Dendritic cell treated with granulocyte-macrophage colony-stimulating factor and Interleukin-4, amounts not matched to agents 40 ng/mL and 50 ng/mL, for 4 days (primary cell): ENCODE results near the gene PROM1.

Experiments used
- H3K27ac Mint-ChIP-seq: one replicate; pipeline ENCODE4 v1.8.0; 2022; ENCODE audit warnings: mild to moderate bottlenecking, mixed read lengths
- H3K27me3 Mint-ChIP-seq: one replicate; pipeline ENCODE4 v1.8.0; 2022; ENCODE audit warnings: mild to moderate bottlenecking, mixed read lengths
- H3K36me3 Mint-ChIP-seq: one replicate; pipeline ENCODE4 v1.8.0; 2022; ENCODE audit warnings: low read depth, mixed read lengths
- H3K4me1 Mint-ChIP-seq: one replicate; pipeline ENCODE4 v1.8.0; 2022; ENCODE audit warnings: low read depth, mixed read lengths
- H3K4me3 Mint-ChIP-seq: one replicate; pipeline ENCODE4 v1.8.0; 2022; ENCODE audit warnings: mild to moderate bottlenecking, moderate library complexity, mixed read lengths
- H3K9me3 Mint-ChIP-seq: one replicate; pipeline ENCODE4 v1.8.0; 2022; ENCODE audit warnings: mixed read lengths
- intact Hi-C: fragments of 100-400 bp; cut with micrococcal nuclease; formaldehyde crosslinking; loops from one replicate; pipeline ENCODE4 v1.15.0; 2022

PROM1 gene

DNA sequence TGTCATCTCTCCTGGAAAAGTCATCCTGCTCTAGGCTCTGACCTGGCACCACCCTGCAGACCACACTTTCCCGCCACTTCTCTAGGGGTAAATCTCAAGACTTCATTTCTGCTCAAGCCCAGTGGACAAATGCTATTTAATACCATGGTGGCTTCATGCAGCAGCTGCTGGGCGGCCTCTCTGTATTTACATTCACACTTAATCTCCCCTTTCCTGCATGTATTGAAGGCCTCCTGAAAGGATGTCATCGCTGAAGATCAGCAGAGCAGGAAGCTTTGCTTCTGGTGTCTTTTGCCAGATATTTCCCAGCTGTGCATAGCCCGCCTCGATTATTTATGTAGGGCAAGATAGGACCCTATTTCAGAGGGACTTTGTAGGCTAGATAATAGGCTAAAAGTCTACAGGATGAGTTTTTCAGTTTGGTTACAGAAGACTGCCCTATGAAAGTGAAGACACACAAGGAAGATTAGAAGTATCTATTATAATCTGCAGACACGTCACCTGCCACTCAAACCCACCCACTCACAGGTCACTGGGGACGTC, 17.2 kb downstream of the PROM1 start:
- no peaks in the 10 kb centered on the region for H3K27me3 Mint-ChIP-seq
- H3K9me3 Mint-ChIP-seq = peaks cover 7% of the 10 kb centered on the region
- H3K27ac Mint-ChIP-seq = no peak overlapping the region
- H3K4me3 Mint-ChIP-seq = no peak overlapping the region
- intact Hi-C loops = no loop called here
- H3K4me1 Mint-ChIP-seq = peaks cover 15% of the 10 kb centered on the region
- no peaks in the 10 kb centered on the region for H3K36me3 Mint-ChIP-seq

DNA sequence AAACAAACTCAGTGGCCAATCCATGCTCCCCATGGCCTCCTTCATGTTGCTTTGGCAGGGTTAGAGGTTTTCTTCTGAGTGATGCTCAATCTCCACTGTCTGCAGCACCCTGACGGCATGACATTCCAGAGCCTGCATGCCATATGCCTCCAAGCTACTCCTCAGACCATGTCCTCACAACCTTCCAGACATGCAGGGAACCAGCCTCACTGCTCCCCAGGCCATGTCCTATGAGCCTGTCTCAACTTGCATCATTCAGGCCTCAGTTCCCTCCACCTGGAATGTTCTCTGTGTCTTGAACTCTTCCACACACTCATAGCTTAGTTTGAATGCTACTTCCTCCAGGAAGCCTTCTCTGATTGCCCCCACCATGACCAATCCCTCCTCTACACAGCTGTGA, 18.8 kb downstream of the PROM1 start:
- Mint-ChIP-seq H3K36me3 (no peaks in the 10 kb centered on the region), H3K27me3 (no peaks in the 10 kb centered on the region), H3K9me3 (peaks cover 7% of the 10 kb centered on the region), H3K4me3 (no peak overlapping the region), H3K4me1 (peaks cover under 1% of the 10 kb centered on the region), H3K27ac (no peak overlapping the region)
- intact Hi-C loops = no loop called here

DNA sequence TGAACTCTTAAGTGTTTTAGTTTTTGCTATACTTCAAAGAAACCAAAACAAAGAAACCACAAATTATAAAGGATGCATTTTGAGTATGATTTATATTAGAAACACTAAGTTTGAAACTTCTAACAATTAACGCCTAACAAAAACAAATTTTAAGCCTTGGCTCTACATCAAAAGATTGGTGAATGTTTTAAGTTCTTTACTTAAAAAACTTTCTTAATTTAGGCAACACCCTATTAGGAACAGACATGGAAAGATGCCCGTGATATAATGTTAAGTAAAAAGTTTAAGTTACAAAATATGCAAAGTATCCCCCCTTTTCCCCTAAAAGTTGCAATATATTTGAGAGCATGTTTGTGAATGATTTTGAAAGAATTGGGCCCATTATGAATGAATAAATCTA, 21.2 kb downstream of the PROM1 start:
- intact Hi-C loops = no loop called here
- Mint-ChIP-seq H3K4me1 (no peaks in the 10 kb centered on the region), H3K27ac (no peak overlapping the region), H3K36me3 (no peaks in the 10 kb centered on the region), H3K4me3 (no peak overlapping the region), H3K9me3 (peaks cover 7% of the 10 kb centered on the region), H3K27me3 (no peaks in the 10 kb centered on the region)

DNA sequence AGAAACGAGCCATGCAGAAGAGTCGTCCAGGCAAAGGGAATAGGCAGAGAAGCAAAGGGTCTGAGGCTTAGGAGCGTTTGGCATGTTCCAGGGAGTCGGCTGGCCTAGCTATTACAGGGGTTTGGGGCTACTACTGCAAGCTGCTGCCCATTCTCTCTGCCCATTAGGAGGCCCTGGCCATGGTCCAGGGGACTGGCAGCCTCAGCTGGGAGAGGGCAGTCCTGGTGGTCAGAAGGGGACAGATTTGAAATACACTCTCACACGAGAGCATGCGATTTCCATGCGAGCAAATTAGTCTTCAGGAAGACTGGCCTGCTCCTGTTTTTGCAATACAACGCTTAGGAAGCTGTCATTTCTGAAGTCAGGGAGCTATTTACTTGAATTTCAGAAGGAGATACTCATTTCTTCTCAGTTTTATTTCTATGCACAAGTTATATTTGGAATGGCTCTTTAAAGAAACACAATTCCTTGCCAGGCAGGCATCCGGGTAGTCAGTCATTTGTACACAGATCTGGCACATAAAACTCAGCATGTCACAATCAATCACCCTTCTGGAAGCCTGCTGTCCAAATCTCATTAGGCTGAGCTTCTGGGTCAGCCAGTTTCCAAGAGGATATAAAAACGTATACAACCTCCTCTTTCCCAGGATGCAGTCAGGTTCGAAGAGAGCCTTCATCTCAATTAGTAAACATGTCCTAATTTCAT, 27.0 kb downstream of the PROM1 start:
- intact Hi-C loops = no loop called here
- no peaks in the 10 kb centered on the region for H3K27me3 Mint-ChIP-seq
- no peak overlapping the region for H3K27ac Mint-ChIP-seq

DNA sequence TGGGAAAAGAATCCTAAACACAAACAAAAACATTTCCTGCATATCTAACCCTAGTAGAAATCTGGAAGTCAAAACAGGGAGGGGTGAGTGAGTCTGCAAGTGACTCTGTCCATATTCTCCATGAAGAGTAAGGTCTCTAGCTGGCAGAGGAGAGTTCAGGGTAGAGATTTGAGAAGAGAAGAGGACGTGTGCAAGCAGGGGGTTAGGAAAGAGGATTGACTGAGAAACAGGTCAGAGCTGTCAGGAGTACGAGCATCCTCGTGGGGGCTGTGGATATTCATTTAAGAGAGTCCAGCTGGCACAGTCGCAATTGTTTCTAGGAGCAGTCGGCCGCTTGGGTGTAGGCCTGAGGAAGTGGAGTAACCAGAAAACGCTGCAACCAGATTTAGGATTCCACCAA, 27.9 kb downstream of the PROM1 start:
- H3K36me3 Mint-ChIP-seq = no peaks in the 10 kb centered on the region
- intact Hi-C loops = no loop called here
- H3K9me3 Mint-ChIP-seq = no peaks in the 10 kb centered on the region
- H3K4me3 Mint-ChIP-seq = no peak overlapping the region
- H3K27ac Mint-ChIP-seq = peak overlapping the region; percentile 37
- no peaks in the 10 kb centered on the region for H3K27me3 Mint-ChIP-seq
- H3K4me1 Mint-ChIP-seq = peaks cover 27% of the 10 kb centered on the region

More for the DNA sequence above, 27.0 kb downstream of the PROM1 start:
- H3K4me3 Mint-ChIP-seq = no peak overlapping the region
- H3K9me3 Mint-ChIP-seq = no peaks in the 10 kb centered on the region
- no peaks in the 10 kb centered on the region for H3K36me3 Mint-ChIP-seq
- peaks cover 27% of the 10 kb centered on the region for H3K4me1 Mint-ChIP-seq

DNA sequence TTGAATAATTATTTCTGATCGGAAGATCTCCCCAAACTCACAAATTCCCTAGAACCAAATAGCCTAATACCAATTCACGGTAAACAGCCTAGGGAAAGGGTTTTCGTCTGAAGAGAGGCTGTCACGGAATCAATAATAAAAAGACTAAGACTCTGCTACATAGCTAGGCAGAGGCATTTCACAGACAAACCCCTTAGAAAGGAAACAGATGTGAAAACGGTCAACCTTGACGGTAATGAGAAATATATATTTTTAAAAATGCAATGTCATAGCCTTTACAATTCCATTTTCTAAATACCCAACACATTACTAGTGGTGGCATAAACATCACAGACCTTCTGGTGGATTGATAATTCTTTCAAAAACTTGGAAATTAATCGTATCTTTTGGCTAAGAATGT, 28.4 kb downstream of the PROM1 start:
- H3K27ac Mint-ChIP-seq = peak overlapping the region; percentile 37
- no peaks in the 10 kb centered on the region for H3K27me3 Mint-ChIP-seq
- H3K4me3 Mint-ChIP-seq = no peak overlapping the region
- H3K4me1 Mint-ChIP-seq = peaks cover 27% of the 10 kb centered on the region
- H3K36me3 Mint-ChIP-seq = no peaks in the 10 kb centered on the region
- intact Hi-C loops = no loop called here
- no peaks in the 10 kb centered on the region for H3K9me3 Mint-ChIP-seq

DNA sequence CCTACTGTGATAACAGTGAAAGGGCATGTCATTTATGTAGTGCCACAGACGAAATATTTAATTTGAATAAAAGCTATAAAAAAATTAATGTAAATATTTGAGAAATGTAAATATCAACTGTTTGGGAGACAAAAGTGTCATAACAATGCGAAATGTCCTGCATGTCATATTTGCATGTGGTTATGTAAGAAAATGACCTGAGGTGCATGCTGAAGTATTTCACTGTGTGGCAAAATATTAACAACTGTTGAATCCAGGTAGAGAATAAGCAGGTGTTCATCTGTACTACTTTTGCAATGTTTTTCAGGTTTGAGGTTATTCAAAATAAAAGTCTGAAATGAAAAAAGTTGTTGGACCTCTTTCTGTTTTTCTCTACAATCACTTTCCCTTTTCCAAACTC, 30.9 kb downstream of the PROM1 start:
- no peaks in the 10 kb centered on the region for H3K36me3 Mint-ChIP-seq
- no peak overlapping the region for H3K4me3 Mint-ChIP-seq
- no peak overlapping the region for H3K27ac Mint-ChIP-seq
- intact Hi-C loops = no loop called here
- H3K27me3 Mint-ChIP-seq = no peaks in the 10 kb centered on the region
- H3K9me3 Mint-ChIP-seq = no peaks in the 10 kb centered on the region
- peaks cover 27% of the 10 kb centered on the region for H3K4me1 Mint-ChIP-seq

DNA sequence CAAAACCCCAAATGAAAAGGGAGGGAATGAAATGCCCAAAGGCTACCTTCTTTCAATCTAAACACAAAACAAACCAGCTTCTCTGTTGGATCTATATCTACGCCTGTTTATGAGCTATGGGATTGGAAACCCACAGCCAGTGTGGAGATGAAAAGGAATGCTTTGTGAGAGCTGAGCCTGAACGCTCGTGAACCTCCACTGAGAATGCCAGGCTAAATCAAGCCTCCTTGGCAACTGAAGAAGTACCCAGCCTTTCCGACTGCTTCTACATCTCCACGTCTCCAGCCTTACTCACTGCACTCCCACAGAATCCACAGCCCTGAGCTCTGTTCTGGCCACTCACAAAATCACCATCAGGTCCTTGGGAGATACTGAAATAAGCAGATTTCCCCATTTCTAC, 31.8 kb downstream of the PROM1 start:
- intact Hi-C loops = no loop called here
- H3K27ac Mint-ChIP-seq = no peak overlapping the region
- peaks cover 22% of the 10 kb centered on the region for H3K4me1 Mint-ChIP-seq
- H3K27me3 Mint-ChIP-seq = no peaks in the 10 kb centered on the region
- no peaks in the 10 kb centered on the region for H3K9me3 Mint-ChIP-seq
- H3K4me3 Mint-ChIP-seq = no peak overlapping the region
- H3K36me3 Mint-ChIP-seq = no peaks in the 10 kb centered on the region

DNA sequence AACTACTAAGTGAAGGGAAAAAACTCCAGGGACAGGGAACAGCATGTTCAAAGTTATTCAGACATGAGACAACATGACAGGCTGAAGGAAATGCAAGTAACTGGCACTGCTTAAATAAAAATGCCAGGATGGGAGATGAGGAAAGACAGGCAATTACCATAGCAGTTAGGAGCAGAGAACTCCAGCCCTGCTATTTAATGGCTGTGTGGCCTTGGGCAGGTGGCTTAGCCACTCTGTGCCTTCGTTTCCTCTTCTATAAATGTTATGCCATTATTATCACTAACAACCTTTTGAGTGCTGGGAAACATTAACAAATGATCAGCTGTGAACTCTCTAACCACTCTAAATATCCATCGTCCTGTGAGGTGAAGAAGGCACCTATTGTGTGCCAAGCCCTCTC, 32.7 kb downstream of the PROM1 start:
- H3K27me3 Mint-ChIP-seq = no peaks in the 10 kb centered on the region
- intact Hi-C loops = no loop called here
- H3K4me1 Mint-ChIP-seq = peaks cover 14% of the 10 kb centered on the region
- no peak overlapping the region for H3K27ac Mint-ChIP-seq
- no peaks in the 10 kb centered on the region for H3K9me3 Mint-ChIP-seq
- no peak overlapping the region for H3K4me3 Mint-ChIP-seq
- no peaks in the 10 kb centered on the region for H3K36me3 Mint-ChIP-seq

DNA sequence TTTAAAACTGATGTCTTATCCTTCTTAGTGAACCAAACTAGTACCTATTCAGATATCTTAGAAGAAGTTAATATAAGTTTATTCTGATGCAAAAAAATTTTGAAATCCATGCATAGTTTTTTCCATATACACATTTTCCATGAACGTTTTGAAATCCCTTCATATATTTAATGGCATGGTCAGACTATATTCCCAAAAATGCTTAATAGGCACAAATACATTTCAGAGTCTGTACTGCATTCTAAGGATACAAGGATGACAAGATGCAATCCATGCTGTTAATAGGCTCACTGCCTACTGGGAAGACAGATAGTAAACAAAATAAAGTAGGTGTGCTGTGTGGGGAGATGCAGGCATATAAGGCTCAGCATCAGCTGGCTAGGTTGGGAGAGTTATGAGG, 33.2 kb downstream of the PROM1 start:
- no peaks in the 10 kb centered on the region for H3K27me3 Mint-ChIP-seq
- H3K27ac Mint-ChIP-seq = no peak overlapping the region
- H3K36me3 Mint-ChIP-seq = no peaks in the 10 kb centered on the region
- H3K4me3 Mint-ChIP-seq = no peak overlapping the region
- H3K9me3 Mint-ChIP-seq = no peaks in the 10 kb centered on the region
- peaks cover 9% of the 10 kb centered on the region for H3K4me1 Mint-ChIP-seq
- intact Hi-C loops = no loop called here

DNA sequence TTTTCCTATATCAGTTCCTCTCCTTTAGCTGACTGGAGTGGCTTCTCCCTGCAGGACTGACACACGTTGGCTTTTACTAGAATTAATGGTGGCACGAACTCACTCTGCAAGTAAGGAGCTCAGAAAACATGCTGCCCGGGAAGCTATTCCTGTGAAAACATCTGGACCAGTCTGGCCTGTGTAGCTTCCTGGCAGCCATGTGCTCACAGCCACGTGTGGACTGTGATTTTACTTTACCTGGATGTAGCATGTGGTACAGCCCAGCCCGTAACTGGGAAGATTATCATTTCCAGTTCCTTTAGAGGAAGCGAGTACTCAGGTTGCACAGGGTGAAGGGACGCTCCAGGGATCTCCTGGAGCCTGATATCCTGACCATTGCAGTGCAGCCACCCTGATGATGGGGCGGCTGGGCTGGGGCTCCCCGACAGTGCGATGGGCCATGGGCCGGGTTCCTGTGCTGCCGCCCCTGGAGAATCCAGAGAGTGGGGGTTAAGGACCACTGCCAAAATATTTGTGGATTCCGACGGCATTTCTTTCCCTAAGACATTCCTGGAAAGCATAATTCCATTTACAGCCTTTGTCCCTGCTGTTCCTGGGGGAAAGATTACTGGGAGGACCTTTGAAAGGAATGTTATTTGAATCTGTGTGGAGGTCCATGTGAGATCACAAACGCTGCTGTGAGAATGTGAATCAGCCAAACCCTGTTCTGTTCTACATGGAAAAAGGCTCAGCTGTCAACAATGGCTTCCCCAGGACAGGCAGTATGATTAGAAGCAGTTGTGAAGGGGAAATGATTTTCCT, 35.0 kb downstream of the PROM1 start:
- Mint-ChIP-seq H3K27me3 (no peaks in the 10 kb centered on the region), H3K36me3 (no peaks in the 10 kb centered on the region), H3K27ac (no peak overlapping the region), H3K4me1 (peaks cover 1% of the 10 kb centered on the region), H3K9me3 (no peaks in the 10 kb centered on the region), H3K4me3 (no peak overlapping the region)
- intact Hi-C loops = no loop called here

DNA sequence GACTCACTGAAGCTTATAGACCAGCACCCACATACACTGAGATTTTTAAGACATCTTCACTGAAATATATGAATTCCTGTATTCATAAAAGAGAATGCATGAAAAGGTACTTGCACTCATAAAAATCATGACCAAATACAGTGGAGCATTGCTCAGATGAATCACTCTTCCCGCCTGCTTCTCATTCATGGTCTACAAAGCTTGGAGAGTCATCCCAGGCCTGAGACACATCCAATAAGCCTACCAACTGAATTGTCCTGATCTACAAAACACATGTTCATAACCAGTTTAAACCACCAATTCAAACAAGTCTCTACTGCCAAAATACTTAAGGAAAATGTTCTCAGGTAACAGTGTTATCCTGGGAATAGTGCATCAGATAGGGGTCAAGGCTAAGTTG, 38.1 kb downstream of the PROM1 start:
- Mint-ChIP-seq H3K9me3 (no peaks in the 10 kb centered on the region), H3K27me3 (no peaks in the 10 kb centered on the region), H3K4me1 (peaks cover 6% of the 10 kb centered on the region), H3K4me3 (no peak overlapping the region), H3K36me3 (no peaks in the 10 kb centered on the region), H3K27ac (no peak overlapping the region)
- intact Hi-C loops = no loop called here

DNA sequence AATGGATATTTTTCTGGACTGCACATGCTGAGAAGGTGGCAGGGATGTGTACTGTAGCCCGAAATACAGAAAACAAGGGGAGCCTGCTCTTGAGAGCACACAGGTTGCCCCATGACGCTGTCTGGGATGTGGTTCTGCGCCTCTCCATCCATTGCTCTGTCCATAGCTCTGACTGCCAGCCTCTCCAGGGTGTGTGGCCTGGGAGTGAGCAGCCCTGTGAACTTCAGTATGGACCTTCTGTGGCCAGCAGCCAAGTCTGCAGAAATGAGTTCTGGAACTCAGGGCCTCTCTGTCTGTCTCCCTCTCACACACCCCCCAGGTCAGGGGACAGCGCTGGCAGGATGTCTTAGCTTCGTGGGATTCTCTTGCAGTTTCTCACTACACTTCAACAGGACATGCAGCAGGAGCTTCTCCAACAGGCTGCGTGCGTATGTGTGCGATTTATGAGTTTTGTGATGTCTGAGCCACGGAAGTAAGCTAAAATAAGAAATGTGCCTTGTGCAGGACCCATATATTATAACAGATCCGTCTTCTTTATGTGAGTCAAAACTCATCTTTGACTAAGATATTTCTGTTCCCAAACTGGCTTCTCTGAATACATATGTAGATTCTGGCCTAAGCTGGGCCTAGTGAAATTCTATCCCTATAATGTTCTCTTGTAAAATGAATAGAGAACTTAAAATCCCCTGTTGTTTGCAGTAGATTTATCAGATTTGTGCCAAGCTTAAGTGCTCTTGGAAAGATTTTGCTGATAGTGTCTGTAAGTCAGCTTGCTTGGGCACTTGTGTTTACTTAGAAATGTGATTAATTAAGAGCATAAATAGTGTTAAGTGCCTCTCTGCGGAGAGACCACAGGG, 40.0 kb downstream of the PROM1 start:
- no peak overlapping the region for H3K4me3 Mint-ChIP-seq
- H3K36me3 Mint-ChIP-seq = no peaks in the 10 kb centered on the region
- no peaks in the 10 kb centered on the region for H3K27me3 Mint-ChIP-seq
- no peak overlapping the region for H3K27ac Mint-ChIP-seq
- H3K9me3 Mint-ChIP-seq = no peaks in the 10 kb centered on the region
- H3K4me1 Mint-ChIP-seq = peaks cover 6% of the 10 kb centered on the region
- intact Hi-C loops = no loop called here

DNA sequence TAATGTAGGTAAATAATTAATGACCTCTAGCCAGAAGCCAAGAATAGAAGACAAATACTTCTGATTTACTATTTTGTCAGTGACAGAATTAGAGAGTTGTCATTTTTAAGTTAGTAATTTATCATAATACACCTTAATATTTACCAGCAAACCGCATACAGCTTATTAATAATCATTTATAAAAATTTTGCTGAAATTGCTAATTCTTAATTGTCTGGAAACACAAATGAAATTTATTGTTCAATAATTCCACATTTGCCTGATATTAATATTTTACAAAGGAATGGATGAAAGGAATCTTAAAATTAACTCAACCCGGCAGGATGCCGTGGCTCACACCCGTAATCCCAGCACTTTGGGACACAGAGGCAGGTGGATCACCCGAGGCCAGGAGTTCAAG, 44.7 kb downstream of the PROM1 start:
- H3K27me3 Mint-ChIP-seq = no peaks in the 10 kb centered on the region
- no peaks in the 10 kb centered on the region for H3K36me3 Mint-ChIP-seq
- H3K9me3 Mint-ChIP-seq = no peaks in the 10 kb centered on the region
- H3K27ac Mint-ChIP-seq = no peak overlapping the region
- peaks cover 29% of the 10 kb centered on the region for H3K4me1 Mint-ChIP-seq
- intact Hi-C loops = no loop called here
- H3K4me3 Mint-ChIP-seq = no peak overlapping the region
